H1 (cell line): ENCODE results near the gene PDIA3. TPM values are rescaled to one million over a fixed set of nuclear protein-coding genes. Genes with fewer than 3 reads are reported as not detected.

Experiments
- CHD7 ChIP-seq: fragments of 300-600 bp; sonication (generic); IDR thresholded peaks from 2 replicates; pipeline ENCODE4 v1.7.1; 2012; ENCODE audit warnings: low read length, moderate library complexity, mild to moderate bottlenecking, inconsistent platforms; ENCODE audit not compliant: insufficient replicate concordance
- CREB1 ChIP-seq: IDR thresholded peaks from 2 replicates; pipeline ENCODE4 v1.6.1; 2012; ENCODE audit warnings: inconsistent platforms
- EGR1 ChIP-seq: IDR thresholded peaks from 2 replicates; pipeline ENCODE4 v1.6.1; 2011; ENCODE audit warnings: low read depth, low read length, borderline replicate concordance
- FOSL1 ChIP-seq: IDR thresholded peaks from 2 replicates; pipeline ENCODE4 v1.6.1; 2011; ENCODE audit warnings: mild to moderate bottlenecking, low read depth, low read length, moderate library complexity; ENCODE audit not compliant: insufficient read depth
- GTF2F1 ChIP-seq: IDR thresholded peaks from 2 replicates; pipeline ENCODE4 v1.6.1; 2012; ENCODE audit warnings: low read depth, low read length, improper control_type of control experiment, borderline replicate concordance
- JUND ChIP-seq: IDR thresholded peaks from 2 replicates; pipeline ENCODE4 v1.6.1; 2011; ENCODE audit warnings: mild to moderate bottlenecking, improper control_type of control experiment, low read length
- MAX ChIP-seq: IDR thresholded peaks from 2 replicates; pipeline ENCODE4 v1.6.1; 2012; ENCODE audit warnings: inconsistent platforms
- POLR2A ChIP-seq, 2 experiments: IDR thresholded peaks; 1 replicate in 1 of 2; 2 replicates in 1 of 2; pipeline ENCODE4 v1.6.1; 2011; ENCODE audit warnings: low read depth in 2 of 2, low read length in 2 of 2, mild to moderate bottlenecking in 2 of 2; ENCODE audit errors: control extremely low read depth in 1 of 2
- SRF ChIP-seq: IDR thresholded peaks from 2 replicates; pipeline ENCODE4 v1.6.1; 2011; ENCODE audit warnings: mild to moderate bottlenecking, low read depth, low read length, moderate library complexity
- YY1 ChIP-seq: IDR thresholded peaks from 2 replicates; pipeline ENCODE4 v1.6.1; 2011; ENCODE audit warnings: low read depth, mild to moderate bottlenecking, low read length
- polyA plus RNA-seq, 7 experiments: library from polyadenylated mRNA; depleted of rRNA in 3 of 7; stranded (reverse) in 5 of 7; unstranded in 2 of 7; fragments of >200 nt in 5 of 7; fragments of 200-250 nt in 2 of 7; gene quantifications; 1 replicate in 5 of 7; 2 replicates in 1 of 7; 4 replicates in 1 of 7; pipeline versions ENCODE4 v1.2.1 to v1.2.3, GENCODE V29; 2011 to 2013; ENCODE audit warnings: missing spikeins in 2 of 7, mixed read lengths in 2 of 7
- total RNA-seq: library from RNA; stranded (reverse); fragmentation: NEBNext Ultra II Directional; extraction: Animal tissue kit (Norgen Biotek cat#: 25700); gene quantifications from 2 replicates; pipeline ENCODE4 v1.2.1, GENCODE V29; 2021

PDIA3 gene
- total and polyA plus RNA-seq, 2 of the 8 experiments (the other 6 are each of a cell fraction or from before 2014, with no cell fraction given) = 90.4 to 655 TPM

- TF ChIP-seq CHD7 (no peak), POLR2A (IDR thresholded peaks at IDR 0.05; ENCODE audit: control extremely low read depth in 1 of 2, low read depth in 2 of 2, low read length in 2 of 2) (no peak), YY1 (no peak), CREB1 (no peak), EGR1 (no peak), GTF2F1 (no peak), FOSL1 (no peak), JUND (no peak), SRF (no peak), MAX (no peak)
Observed at GRCh38 chr15:43763819-43764446, 17.7 kb downstream of the PDIA3 start (continued).
